Omental fat pad (tissue), 4 donors: ENCODE results near the gene CCDC191. TPM values are rescaled to one million over a fixed set of nuclear protein-coding genes. Genes with fewer than 3 reads are reported as not detected.

ENCODE experiments used
- ATAC-seq: fragments of 150-250 bp; one replicate; pipeline ENCODE4 v1.9.1; 2016; ENCODE audit warnings: mild to moderate bottlenecking, moderate library complexity; ENCODE audit not compliant: low FRiP score
- DNase-seq: peaks from one replicate; pipeline ENCODE4 v3.0.0-alpha.2; 2019; ENCODE audit warnings: low spot score
- total RNA-seq, 4 donors: library from RNA; depleted of rRNA; stranded (reverse); fragments of >200 nt; gene quantifications; one replicate each; pipeline ENCODE4 v1.1.0, GENCODE V29; 2016
- TF ChIP-seq, protein P1 (sequence below), 3 donors: fragments of 450-650 bp; IDR thresholded peaks; one replicate each; pipeline ENCODE4 v1.5.1; 2016 to 2017; ENCODE audit warnings: antibody characterized with exemption in 3 of 3, mild to moderate bottlenecking in 3 of 3, moderate library complexity in 2 of 3

The CCDC191 gene
- total RNA-seq, 4 donors from 2014 or later: 1.9 to 3.3 (median 2.4) TPM

DNA sequence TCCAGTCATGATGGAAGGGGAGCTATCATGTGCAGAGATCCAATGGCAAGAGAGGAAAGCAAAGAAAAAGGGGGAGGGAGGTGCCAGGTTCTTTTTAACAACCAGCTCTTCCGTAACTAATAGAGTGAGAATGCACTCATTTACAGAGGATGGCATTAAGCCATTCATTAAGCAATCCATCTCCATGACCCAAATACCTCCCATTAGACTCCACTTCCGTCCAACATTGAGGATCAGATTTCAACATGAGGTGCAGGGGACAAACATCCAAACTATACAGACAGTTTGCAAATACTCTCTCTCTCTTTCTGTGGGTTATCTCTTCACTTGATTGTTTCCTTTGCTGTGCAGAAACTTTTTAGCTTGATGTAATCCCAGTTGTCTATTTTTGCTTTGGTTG, 87.3 kb downstream of the CCDC191 start:
- peak; percentile 54 for ATAC-seq
- TF ChIP-seq, protein P1, sequence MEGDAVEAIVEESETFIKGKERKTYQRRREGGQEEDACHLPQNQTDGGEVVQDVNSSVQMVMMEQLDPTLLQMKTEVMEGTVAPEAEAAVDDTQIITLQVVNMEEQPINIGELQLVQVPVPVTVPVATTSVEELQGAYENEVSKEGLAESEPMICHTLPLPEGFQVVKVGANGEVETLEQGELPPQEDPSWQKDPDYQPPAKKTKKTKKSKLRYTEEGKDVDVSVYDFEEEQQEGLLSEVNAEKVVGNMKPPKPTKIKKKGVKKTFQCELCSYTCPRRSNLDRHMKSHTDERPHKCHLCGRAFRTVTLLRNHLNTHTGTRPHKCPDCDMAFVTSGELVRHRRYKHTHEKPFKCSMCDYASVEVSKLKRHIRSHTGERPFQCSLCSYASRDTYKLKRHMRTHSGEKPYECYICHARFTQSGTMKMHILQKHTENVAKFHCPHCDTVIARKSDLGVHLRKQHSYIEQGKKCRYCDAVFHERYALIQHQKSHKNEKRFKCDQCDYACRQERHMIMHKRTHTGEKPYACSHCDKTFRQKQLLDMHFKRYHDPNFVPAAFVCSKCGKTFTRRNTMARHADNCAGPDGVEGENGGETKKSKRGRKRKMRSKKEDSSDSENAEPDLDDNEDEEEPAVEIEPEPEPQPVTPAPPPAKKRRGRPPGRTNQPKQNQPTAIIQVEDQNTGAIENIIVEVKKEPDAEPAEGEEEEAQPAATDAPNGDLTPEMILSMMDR (IDR thresholded peaks at IDR 0.05): no peak
- DNase-seq: no peak

DNA sequence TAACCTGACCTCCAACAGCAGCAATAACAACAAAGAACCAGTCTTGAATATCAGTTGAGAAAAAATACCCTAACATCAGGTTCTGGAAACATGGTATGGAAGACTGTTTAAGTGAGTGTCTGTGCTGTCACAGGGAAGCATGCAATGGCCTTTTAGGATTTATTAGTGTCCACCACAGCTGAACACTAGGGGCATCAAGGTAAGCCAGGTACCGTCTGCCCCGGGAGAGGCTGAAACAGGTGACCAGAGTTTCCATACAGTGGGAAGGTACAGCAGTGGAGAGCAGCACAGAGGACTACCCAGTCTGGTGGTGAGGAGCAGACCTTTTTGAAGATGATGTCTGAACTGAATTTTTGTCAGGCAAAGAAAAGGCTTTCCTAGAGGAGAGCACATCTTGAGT, 90.2 kb downstream of the CCDC191 start:
- TF ChIP-seq, protein P1 (IDR thresholded peaks at IDR 0.05): no peak
- no peak for ATAC-seq

DNA sequence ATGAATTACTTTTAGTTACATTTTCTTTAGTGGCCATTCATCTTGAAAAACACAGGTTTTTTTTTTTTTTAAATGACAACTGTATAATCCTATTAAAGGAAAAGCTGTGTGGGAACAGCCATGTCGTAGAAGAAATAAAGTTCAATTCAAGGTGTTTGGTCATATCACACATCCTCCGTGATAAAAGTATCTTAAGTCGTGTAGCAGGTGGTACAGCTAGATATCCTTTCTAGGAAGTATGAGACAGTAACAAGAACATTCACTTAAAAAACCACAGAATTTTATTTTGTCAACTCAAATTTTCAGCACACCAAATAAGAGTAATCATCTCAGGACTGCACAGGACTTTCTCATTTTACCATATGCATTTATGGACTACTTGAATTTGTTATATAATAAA, 92.4 kb downstream of the CCDC191 start:
- TF ChIP-seq, protein P1 (IDR thresholded peaks at IDR 0.05): no peak
- DNase-seq (no peak), ATAC-seq (no peak)

More for the DNA sequence above, 90.2 kb downstream of the CCDC191 start:
- DNase-seq: no peak

DNA sequence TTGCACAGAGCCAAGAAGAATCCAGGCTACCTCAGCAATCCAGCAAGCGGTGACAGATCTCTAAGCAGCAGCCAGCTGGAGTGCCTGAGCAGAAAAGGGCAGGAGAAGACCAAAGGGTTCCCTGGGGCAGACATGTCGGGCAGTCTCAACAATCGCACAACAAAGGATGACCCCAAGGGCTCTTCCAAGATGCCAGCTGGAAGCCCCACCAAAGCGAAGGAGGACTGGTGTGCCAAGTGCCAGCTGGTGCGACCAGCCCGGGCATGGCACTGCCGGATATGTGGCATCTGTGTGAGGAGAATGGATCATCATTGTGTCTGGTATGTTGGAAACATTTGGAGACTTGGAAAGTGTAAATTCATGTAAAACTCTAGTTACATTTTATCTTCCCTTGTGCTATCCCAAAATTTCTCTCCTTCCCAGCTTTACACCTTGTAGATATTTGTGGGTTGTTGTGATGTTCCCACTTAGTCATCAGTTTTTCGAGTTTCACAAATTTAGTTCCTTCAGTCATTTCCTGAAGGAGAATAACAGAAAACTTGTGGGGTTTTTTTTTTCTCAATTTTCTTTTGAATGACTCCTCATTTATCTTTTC, 102.1 kb downstream of the CCDC191 start:
- ATAC-seq: no peak
- TF ChIP-seq, protein P1 (IDR thresholded peaks at IDR 0.05): no peak
- DNase-seq: no peak

DNA sequence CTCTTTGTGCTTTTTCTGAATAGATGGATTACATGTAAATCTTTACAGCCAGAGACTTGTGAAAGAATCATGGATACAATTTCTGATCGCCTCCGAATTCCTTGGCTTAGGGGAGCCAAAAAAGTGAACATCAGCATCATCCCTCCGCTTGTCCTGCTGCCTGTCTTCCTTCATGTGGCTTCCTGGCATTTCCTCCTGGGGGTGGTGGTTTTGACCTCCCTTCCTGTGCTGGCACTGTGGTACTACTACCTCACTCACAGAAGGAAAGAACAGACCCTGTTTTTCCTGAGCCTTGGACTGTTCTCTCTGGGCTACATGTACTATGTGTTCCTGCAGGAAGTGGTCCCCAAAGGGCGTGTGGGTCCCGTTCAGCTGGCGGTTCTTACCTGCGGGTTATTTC, 102.6 kb downstream of the CCDC191 start:
- DNase-seq (no peak), ATAC-seq (no peak)
- TF ChIP-seq, protein P1 (IDR thresholded peaks at IDR 0.05): no peak

DNA sequence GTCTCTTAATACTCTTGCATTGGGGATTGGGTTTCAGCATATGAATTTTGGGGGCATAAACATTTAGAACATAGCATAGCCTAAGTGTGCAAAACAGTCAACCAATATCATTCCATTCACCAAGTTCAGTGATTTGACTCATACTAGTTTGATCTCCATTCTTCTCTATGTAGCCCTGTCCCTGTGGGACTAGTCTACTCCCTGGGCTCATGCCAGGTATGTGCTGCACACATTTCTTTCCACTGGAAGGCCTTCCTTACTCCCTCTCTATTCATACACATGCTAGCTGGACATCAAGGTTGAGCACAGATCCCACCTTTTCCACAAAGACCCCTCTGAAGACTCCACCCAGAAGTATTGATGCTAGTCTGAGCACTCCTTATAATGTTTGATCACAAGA, 103.4 kb downstream of the CCDC191 start:
- ATAC-seq (no peak), DNase-seq (no peak)
- TF ChIP-seq, protein P1 (IDR thresholded peaks at IDR 0.05): no peak
